HepG2 (cell line): ENCODE measurements around the gene FAM131A. TPM values are rescaled to one million over a fixed set of nuclear protein-coding genes. Genes with fewer than 3 reads are reported as not detected.

Experiments used
- AGO2 ChIP-seq: fragments of 200-400 bp; formaldehyde crosslinking; optimal IDR thresholded peaks from 2 replicates; pipeline ENCODE3; 2017; ENCODE audit warnings: mild to moderate bottlenecking, low read depth, low read length, moderate library complexity
- ARNTL ChIP-seq: sonication (generic); formaldehyde crosslinking; IDR thresholded peaks from 2 replicates; pipeline ENCODE4 v1.4.0; 2020; ENCODE audit warnings: mild to moderate bottlenecking, missing genetic modification reagents
- CBFB ChIP-seq: sonication (generic); formaldehyde crosslinking; IDR thresholded peaks from 2 replicates; pipeline ENCODE4 v1.4.0; 2020; ENCODE audit warnings: missing genetic modification reagents
- CHD2 ChIP-seq: IDR thresholded peaks from 2 replicates; pipeline ENCODE4 v1.6.1; 2011; ENCODE audit warnings: low read depth, low read length, improper control_type of control experiment
- EEA1 ChIP-seq: sonication (generic); formaldehyde crosslinking; IDR thresholded peaks from 2 replicates; pipeline ENCODE4 v1.5.1; 2020; ENCODE audit warnings: mild to moderate bottlenecking, missing genetic modification reagents, borderline replicate concordance
- HOXA9 ChIP-seq: sonication (generic); formaldehyde crosslinking; IDR thresholded peaks from 2 replicates; pipeline ENCODE4 v1.8.1; 2022; ENCODE audit warnings: missing genetic modification reagents, mild to moderate bottlenecking, moderate library complexity, borderline replicate concordance
- IKZF1 ChIP-seq: fragments of 450-650 bp; IDR thresholded peaks from 2 replicates; pipeline ENCODE4 v1.7.1; 2016
- KDM5A ChIP-seq: fragments of 200-600 bp; sonication (generic); IDR thresholded peaks from 2 replicates; pipeline ENCODE4 v1.7.0; 2018; ENCODE audit warnings: antibody characterized with exemption, mild to moderate bottlenecking, low read length, borderline replicate concordance
- KLF15 ChIP-seq: sonication (generic); formaldehyde crosslinking; IDR thresholded peaks from 2 replicates; pipeline ENCODE4 v1.8.1; 2023; ENCODE audit warnings: borderline replicate concordance, mild to moderate bottlenecking, inconsistent platforms, missing genetic modification reagents, mixed read lengths
- LCORL ChIP-seq, 2 experiments: fragments of 450-650 bp in 1 of 2; sonication (generic) in 1 of 2; formaldehyde crosslinking in 1 of 2; IDR thresholded peaks; 2 replicates each; pipeline versions ENCODE4 v1.5.0 to v1.6.1; 2017 to 2020; ENCODE audit warnings: antibody characterized with exemption in 1 of 2, missing genetic modification reagents in 1 of 2
- MTA1 ChIP-seq: sonication (generic); formaldehyde crosslinking; IDR thresholded peaks from 2 replicates; pipeline ENCODE4 v1.4.0; 2020; ENCODE audit warnings: missing genetic modification reagents, mild to moderate bottlenecking, borderline replicate concordance
- MTERF4 ChIP-seq: sonication (generic); formaldehyde crosslinking; IDR thresholded peaks from 2 replicates; pipeline ENCODE4 v1.8.0; 2023; ENCODE audit warnings: mild to moderate bottlenecking, missing genetic modification reagents
- MXD3 ChIP-seq: IDR thresholded peaks from 2 replicates; pipeline ENCODE4 v1.6.1; 2016; ENCODE audit warnings: mild to moderate bottlenecking, missing biosample characterization, missing genetic modification reagents
- SRF ChIP-seq: IDR thresholded peaks from 2 replicates; pipeline ENCODE4 v1.6.1; 2011; ENCODE audit warnings: mild to moderate bottlenecking, low read depth, low read length, moderate library complexity
- SRSF1 ChIP-seq: fragments of 200-400 bp; formaldehyde crosslinking; optimal IDR thresholded peaks from 2 replicates; pipeline ENCODE3; 2017; ENCODE audit warnings: mild to moderate bottlenecking, low read depth, low read length, moderate library complexity
- SRY ChIP-seq: sonication (generic); formaldehyde crosslinking; IDR thresholded peaks from 2 replicates; pipeline ENCODE4 v1.8.0; 2022; ENCODE audit warnings: mild to moderate bottlenecking, missing genetic modification reagents
- SSRP1 ChIP-seq: IDR thresholded peaks from 2 replicates; pipeline ENCODE4 v1.6.1; 2016; ENCODE audit warnings: control low read depth
- ZFP82 ChIP-seq: sonication (generic); formaldehyde crosslinking; IDR thresholded peaks from 2 replicates; pipeline ENCODE4 v1.5.1; 2020; ENCODE audit warnings: mild to moderate bottlenecking, missing genetic modification reagents, borderline replicate concordance
- ZFYVE20 ChIP-seq: sonication (generic); formaldehyde crosslinking; IDR thresholded peaks from 2 replicates; pipeline ENCODE4 v1.8.0; 2023; ENCODE audit warnings: low read depth, mild to moderate bottlenecking, moderate library complexity, missing genetic modification reagents, borderline replicate concordance
- ZMAT3 ChIP-seq: sonication (generic); formaldehyde crosslinking; conservative IDR thresholded peaks from 2 replicates; pipeline ENCODE4 v1.7.0; 2021; ENCODE audit warnings: missing genetic modification reagents
- ZNF672 ChIP-seq: sonication (generic); formaldehyde crosslinking; IDR thresholded peaks from 2 replicates; pipeline ENCODE4 v1.8.1; 2022; ENCODE audit warnings: missing genetic modification reagents
- polyA plus RNA-seq, 8 experiments: library from polyadenylated mRNA; depleted of rRNA in 3 of 8; stranded (reverse) in 7 of 8; unstranded in 1 of 8; fragments of >200 nt; fragmentation: Illumina TruSeq in 4 of 8; extraction: Trizol in 4 of 8; gene quantifications; 2 replicates each; pipeline versions ENCODE4 v1.2.1 to v1.2.3, GENCODE V29; 2011 to 2016; ENCODE audit warnings: low read depth in 4 of 8, missing spikeins in 1 of 8, mixed read lengths in 1 of 8; ENCODE audit not compliant: insufficient read depth in 1 of 8
- total RNA-seq, 5 experiments: library from RNA; depleted of rRNA; stranded (reverse); fragments of >200 nt; fragmentation: Illumina TruSeq; extraction: Trizol; gene quantifications; 2 replicates each; pipeline ENCODE4 v1.2.3, GENCODE V29; 2016; ENCODE audit warnings: low read depth in 1 of 5
- TF ChIP-seq, protein P1 (sequence below): IDR thresholded peaks from 2 replicates; pipeline ENCODE4 v1.6.1; 2016; ENCODE audit warnings: control low read depth
- TF ChIP-seq, protein P2 (sequence below): sonication (generic); formaldehyde crosslinking; IDR thresholded peaks from 2 replicates; pipeline ENCODE4 v1.5.1; 2020; ENCODE audit warnings: missing genetic modification reagents, mild to moderate bottlenecking, borderline replicate concordance
- TF ChIP-seq, protein P3 (sequence below), 2 experiments: fragments of 450-650 bp in 1 of 2; sonication (generic) in 1 of 2; formaldehyde crosslinking; IDR thresholded peaks; 2 replicates each; pipeline versions ENCODE4 v1.5.0 to v1.8.0; 2020 to 2022; ENCODE audit warnings: mild to moderate bottlenecking in 1 of 2, missing genetic modification reagents in 1 of 2

Gene FAM131A
- total and polyA plus RNA-seq, 2 of the 13 experiments (the other 11 are each of a cell fraction or from before 2014, with no cell fraction given) = 9.2 to 9.3 TPM

GRCh38 chr3:184361932-184362667 lies 24.7 kb downstream of the FAM131A start (continued):
- no peak for TF ChIP-seq LCORL (IDR thresholded peaks at IDR 0.05)
- TF ChIP-seq LCORL (CRISPR knock-in tag; IDR thresholded peaks at IDR 0.05) = 0 out of 2 replicates have a peak, but pooled peaks have one; percentile 35
- TF ChIP-seq, protein P1, sequence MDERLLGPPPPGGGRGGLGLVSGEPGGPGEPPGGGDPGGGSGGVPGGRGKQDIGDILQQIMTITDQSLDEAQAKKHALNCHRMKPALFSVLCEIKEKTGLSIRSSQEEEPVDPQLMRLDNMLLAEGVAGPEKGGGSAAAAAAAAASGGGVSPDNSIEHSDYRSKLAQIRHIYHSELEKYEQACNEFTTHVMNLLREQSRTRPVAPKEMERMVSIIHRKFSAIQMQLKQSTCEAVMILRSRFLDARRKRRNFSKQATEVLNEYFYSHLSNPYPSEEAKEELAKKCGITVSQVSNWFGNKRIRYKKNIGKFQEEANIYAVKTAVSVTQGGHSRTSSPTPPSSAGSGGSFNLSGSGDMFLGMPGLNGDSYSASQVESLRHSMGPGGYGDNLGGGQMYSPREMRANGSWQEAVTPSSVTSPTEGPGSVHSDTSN (CRISPR knock-in tag) = no peak
- 0 out of 2 replicates have a peak, but pooled peaks have one; percentile 51 for TF ChIP-seq ZNF672 (CRISPR knock-in tag)
- TF ChIP-seq ZMAT3 (CRISPR knock-in tag) = 0 out of 2 replicates have a peak, but pooled peaks have one; percentile 29
- peak; percentile 10; the same call in 1 of the 2 replicates for TF ChIP-seq ZFP82
- TF ChIP-seq CHD2 = no peak
- 0 out of 2 replicates have a peak, but pooled peaks have one; percentile 41 for TF ChIP-seq HOXA9
- TF ChIP-seq MTA1 (CRISPR knock-in tag) = no peak
- TF ChIP-seq MXD3 = 0 out of 2 replicates have a peak, but pooled peaks have one; percentile 5
- TF ChIP-seq EEA1 (CRISPR knock-in tag) = no peak
- no peak for TF ChIP-seq KLF15 (CRISPR knock-in tag)
- TF ChIP-seq CBFB = no peak; the same call in 1 of the 2 replicates
- no peak for TF ChIP-seq SSRP1 (CRISPR knock-in tag)
- no peak for TF ChIP-seq MTERF4 (CRISPR knock-in tag)
- no peak for TF ChIP-seq ZFYVE20 (CRISPR knock-in tag)
- peak; percentile 80 for TF ChIP-seq SRSF1
- TF ChIP-seq KDM5A = 0 out of 2 replicates have a peak, but pooled peaks have one; percentile 53
- 0 out of 2 replicates have a peak, but pooled peaks have one; percentile 5 for TF ChIP-seq ARNTL (CRISPR knock-in tag)
- TF ChIP-seq, protein P2, sequence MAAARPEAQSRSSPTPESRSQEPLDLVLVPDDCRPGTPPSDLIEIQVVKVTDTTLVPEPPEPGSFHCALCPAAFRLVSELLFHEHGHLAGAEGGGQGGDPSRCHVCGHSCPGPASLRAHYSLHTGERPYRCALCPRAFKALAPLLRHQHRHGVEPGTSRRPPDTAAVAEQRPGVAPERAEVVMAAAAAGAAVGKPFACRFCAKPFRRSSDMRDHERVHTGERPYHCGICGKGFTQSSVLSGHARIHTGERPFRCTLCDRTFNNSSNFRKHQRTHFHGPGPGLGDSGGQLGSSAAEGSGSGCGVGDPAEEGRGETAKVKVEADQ (CRISPR knock-in tag) = no peak; the same call in 1 of the 2 replicates
- TF ChIP-seq AGO2 = peak; percentile 88
- 0 out of 2 replicates have a peak, but pooled peaks have one; percentile 12 for TF ChIP-seq SRY (CRISPR knock-in tag)
- TF ChIP-seq, protein P3, sequence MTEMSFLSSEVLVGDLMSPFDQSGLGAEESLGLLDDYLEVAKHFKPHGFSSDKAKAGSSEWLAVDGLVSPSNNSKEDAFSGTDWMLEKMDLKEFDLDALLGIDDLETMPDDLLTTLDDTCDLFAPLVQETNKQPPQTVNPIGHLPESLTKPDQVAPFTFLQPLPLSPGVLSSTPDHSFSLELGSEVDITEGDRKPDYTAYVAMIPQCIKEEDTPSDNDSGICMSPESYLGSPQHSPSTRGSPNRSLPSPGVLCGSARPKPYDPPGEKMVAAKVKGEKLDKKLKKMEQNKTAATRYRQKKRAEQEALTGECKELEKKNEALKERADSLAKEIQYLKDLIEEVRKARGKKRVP (CRISPR knock-in tag; IDR thresholded peaks at IDR 0.05) = 0 out of 4 replicates have a peak, but pooled peaks of 1 of the 2 experiments have one; percentile 17
- TF ChIP-seq IKZF1 = no peak
- no peak for TF ChIP-seq SRF
